ENCODE data around the gene SELENOK. TPM values are rescaled to one million over a fixed set of nuclear protein-coding genes. Genes with fewer than 3 reads are reported as not detected.

SELENOK gene
- total and polyA plus RNA-seq, 2 of the 13 experiments (the other 11 are each of a cell fraction or from before 2014, with no cell fraction given) = 67.0 to 81.0 TPM

DNA sequence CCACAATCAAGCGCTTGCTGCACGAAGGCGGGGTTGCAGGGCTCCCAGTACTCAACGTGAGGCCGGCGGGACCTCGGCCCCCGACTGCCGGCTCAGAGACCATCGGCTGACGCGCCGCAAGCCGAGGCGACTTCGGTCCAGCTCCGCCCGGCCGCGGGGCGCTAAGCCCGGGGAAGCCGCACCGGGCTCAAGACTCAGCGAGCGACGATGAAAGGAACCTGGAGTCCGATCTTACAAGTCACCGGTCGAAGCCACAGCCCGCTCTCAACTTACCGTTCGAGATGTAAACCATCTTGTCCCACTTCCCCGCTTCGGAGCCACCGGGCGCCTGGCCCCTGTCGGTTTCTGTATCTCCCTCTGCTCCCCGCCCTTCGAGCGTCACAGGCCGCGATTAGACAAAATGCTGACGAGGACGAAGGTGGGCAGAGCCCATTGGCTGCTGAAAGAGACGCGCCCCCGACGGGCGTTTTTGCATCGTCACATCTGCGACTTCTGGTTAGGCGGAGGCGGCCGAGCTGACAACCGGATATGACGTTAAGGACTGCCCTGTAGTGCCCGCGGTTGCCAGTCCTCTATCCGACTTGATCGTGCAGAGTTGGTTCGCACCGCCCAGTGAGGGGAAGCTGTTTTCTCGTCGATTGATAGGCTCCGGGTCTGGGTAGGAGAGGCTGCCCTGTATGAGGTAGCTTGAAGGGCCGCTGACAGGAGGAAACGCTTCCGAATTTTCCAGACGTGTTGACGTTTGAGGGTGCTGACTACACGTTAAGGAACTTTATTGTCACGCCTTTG lies at the start of gene SELENOK (continued):
- TF ChIP-seq ZNF333 (CRISPR knock-in tag; IDR thresholded peaks at IDR 0.05; ENCODE audit: borderline replicate concordance) = peak; percentile 70
- TF ChIP-seq, protein P1, sequence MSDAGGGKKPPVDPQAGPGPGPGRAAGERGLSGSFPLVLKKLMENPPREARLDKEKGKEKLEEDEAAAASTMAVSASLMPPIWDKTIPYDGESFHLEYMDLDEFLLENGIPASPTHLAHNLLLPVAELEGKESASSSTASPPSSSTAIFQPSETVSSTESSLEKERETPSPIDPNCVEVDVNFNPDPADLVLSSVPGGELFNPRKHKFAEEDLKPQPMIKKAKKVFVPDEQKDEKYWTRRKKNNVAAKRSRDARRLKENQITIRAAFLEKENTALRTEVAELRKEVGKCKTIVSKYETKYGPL (CRISPR knock-in tag; IDR thresholded peaks at IDR 0.05) = peak; percentile 55; the same call in 1 of the 2 replicates
- peak; percentile 87; the same call in 1 of the 2 replicates for TF ChIP-seq ZNF350 (CRISPR knock-in tag; IDR thresholded peaks at IDR 0.05; ENCODE audit: borderline replicate concordance, low read depth)
- TF ChIP-seq NR2F2 (IDR thresholded peaks at IDR 0.05; ENCODE audit: borderline replicate concordance, low read depth) = no peak
- TF ChIP-seq, protein P2, sequence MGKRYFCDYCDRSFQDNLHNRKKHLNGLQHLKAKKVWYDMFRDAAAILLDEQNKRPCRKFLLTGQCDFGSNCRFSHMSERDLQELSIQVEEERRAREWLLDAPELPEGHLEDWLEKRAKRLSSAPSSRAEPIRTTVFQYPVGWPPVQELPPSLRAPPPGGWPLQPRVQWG (CRISPR knock-in tag; IDR thresholded peaks at IDR 0.05; ENCODE audit: borderline replicate concordance, low read depth) = no peak
- 0 out of 2 replicates have a peak, but pooled peaks have one; percentile 44 for TF ChIP-seq PAX8 (CRISPR knock-in tag; IDR thresholded peaks at IDR 0.05; ENCODE audit: borderline replicate concordance)
- peak; percentile 58; the same call in 1 of the 2 replicates for TF ChIP-seq TMF1 (CRISPR knock-in tag; IDR thresholded peaks at IDR 0.05; ENCODE audit: low read depth)
- TF ChIP-seq ZNF124 (CRISPR knock-in tag; IDR thresholded peaks at IDR 0.05) = peak; percentile 55; the same call in 1 of the 2 replicates
- 0 out of 2 replicates have a peak, but pooled peaks have one; percentile 69 for TF ChIP-seq REL (CRISPR knock-in tag; conservative IDR thresholded peaks at IDR 0.05)
- no peak for TF ChIP-seq GLI4 (CRISPR knock-in tag; IDR thresholded peaks at IDR 0.05; ENCODE audit: borderline replicate concordance)
- no peak for TF ChIP-seq WIZ (CRISPR knock-in tag; IDR thresholded peaks at IDR 0.05)
- TF ChIP-seq, protein P3, sequence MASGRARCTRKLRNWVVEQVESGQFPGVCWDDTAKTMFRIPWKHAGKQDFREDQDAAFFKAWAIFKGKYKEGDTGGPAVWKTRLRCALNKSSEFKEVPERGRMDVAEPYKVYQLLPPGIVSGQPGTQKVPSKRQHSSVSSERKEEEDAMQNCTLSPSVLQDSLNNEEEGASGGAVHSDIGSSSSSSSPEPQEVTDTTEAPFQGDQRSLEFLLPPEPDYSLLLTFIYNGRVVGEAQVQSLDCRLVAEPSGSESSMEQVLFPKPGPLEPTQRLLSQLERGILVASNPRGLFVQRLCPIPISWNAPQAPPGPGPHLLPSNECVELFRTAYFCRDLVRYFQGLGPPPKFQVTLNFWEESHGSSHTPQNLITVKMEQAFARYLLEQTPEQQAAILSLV (CRISPR knock-in tag; IDR thresholded peaks at IDR 0.05; ENCODE audit: borderline replicate concordance) = peak; percentile 36; the same call in 1 of the 2 replicates
- TF ChIP-seq ASH2L (IDR thresholded peaks at IDR 0.05; ENCODE audit: insufficient read length, low read depth, low read length) = peak; percentile 86
- no peak for TF ChIP-seq IRX3 (CRISPR knock-in tag; IDR thresholded peaks at IDR 0.05; ENCODE audit: borderline replicate concordance, low read depth)
- peak; percentile 41; the same call in 1 of the 2 replicates for TF ChIP-seq SP5 (CRISPR knock-in tag; IDR thresholded peaks at IDR 0.05; ENCODE audit: borderline replicate concordance, low read depth)
- peak; percentile 95 for TF ChIP-seq MAFF (IDR thresholded peaks at IDR 0.05; ENCODE audit: low read depth, low read length)
- TF ChIP-seq, protein P4, sequence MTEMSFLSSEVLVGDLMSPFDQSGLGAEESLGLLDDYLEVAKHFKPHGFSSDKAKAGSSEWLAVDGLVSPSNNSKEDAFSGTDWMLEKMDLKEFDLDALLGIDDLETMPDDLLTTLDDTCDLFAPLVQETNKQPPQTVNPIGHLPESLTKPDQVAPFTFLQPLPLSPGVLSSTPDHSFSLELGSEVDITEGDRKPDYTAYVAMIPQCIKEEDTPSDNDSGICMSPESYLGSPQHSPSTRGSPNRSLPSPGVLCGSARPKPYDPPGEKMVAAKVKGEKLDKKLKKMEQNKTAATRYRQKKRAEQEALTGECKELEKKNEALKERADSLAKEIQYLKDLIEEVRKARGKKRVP (CRISPR knock-in tag; IDR thresholded peaks at IDR 0.05) = peak in 1 of 2 experiments; percentile 30; a peak in 1 of 4 replicates
- TF ChIP-seq, protein P5, sequence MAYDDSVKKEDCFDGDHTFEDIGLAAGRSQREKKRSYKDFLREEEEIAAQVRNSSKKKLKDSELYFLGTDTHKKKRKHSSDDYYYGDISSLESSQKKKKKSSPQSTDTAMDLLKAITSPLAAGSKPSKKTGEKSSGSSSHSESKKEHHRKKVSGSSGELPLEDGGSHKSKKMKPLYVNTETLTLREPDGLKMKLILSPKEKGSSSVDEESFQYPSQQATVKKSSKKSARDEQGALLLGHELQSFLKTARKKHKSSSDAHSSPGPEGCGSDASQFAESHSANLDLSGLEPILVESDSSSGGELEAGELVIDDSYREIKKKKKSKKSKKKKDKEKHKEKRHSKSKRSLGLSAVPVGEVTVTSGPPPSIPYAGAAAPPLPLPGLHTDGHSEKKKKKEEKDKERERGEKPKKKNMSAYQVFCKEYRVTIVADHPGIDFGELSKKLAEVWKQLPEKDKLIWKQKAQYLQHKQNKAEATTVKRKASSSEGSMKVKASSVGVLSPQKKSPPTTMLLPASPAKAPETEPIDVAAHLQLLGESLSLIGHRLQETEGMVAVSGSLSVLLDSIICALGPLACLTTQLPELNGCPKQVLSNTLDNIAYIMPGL (CRISPR knock-in tag; IDR thresholded peaks at IDR 0.05; ENCODE audit: borderline replicate concordance in 1 of 2, low read depth in 1 of 2) = peak; percentile 38 to 65; a peak in 3 of 4 replicates
- TF ChIP-seq FOXK1 (CRISPR knock-in tag; IDR thresholded peaks at IDR 0.05; ENCODE audit: borderline replicate concordance, low read depth) = peak; percentile 81
